Stimulated activated CD4-positive, alpha-beta T cell treated with anti-CD3 and anti-CD28 coated beads, TNF-alpha, amount 100 ng/mL, for 1 hour (primary cell): ENCODE results near the gene CPZ.

ENCODE experiments used
- DNase-seq, 3 donors: peaks; one replicate each; pipeline ENCODE4 v3.0.0-alpha.2; 2020; ENCODE audit warnings: low read depth in 3 of 3, low spot score in 1 of 3

Gene CPZ

DNA sequence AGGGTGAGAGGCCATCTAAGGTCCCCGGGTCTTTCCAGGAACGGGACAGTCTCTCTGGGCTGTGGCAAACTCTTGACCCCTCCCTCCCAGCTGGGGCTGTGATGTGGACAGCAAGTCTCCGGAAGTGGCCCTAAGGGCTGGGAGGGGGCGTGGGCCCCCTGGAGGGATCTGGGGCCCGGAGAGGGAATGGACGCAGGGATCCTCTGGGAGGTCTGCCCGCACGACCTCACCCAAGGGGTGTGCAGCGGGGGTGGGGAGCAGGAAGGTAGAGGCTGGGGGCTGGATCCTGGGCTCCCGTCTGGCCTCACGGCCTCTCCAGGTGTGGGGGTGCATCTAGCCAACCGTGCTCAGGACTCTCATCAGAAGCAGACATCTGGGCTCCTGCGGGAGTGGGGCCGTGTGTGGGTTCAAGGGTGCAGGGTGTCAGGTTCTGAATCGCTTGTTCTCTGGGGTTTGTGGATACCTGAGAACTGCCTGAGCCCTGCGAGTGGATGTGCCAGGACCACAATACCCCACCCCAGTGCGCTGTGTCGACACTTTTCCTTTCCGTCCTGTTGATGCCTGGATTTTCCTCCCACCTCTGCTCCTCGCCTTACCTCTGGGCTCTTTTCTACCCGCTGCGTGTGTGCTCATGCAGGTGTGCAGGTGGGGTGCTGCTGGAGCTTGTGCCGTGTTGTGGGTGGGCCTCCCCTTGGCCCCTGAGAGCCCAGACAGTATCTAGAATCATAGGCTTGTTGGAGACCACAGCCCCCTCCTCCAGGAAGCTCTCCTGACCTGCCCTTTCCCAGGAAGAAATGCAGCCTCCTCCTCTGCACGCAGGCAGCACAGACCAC lies 915 bp downstream of the CPZ start:
- no peak for DNase-seq

GRCh38 chr4:8594097-8595038 lies 1.8 kb downstream of the CPZ start:
- no peak for DNase-seq

GRCh38 chr4:8595237-8596087 lies 2.9 kb downstream of the CPZ start:
- DNase-seq: no peak

- DNase-seq: no peak
These were observed 4.3 kb downstream of the CPZ start for GRCh38 chr4:8596891-8597290.

DNA sequence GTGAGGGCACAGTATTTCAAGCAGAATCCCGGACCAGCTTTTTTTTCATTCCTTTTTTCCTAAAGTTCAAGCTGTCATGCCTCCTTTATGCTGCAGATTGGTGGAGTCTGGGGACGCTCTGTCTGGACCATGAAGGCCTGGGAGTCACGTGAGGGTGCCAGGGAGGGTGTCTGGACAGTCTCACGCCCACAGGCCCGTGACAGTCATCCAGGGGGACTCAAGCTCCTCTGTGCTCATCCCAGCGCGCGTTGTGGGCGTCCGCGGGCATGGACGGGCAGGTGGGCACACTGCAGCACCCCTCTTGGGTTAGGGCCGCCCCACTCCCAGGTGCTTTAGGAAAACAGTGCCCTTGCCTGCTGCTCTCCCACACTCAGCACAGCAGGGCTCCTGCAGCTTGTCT lies 4.8 kb downstream of the CPZ start:
- DNase-seq: no peak

DNA sequence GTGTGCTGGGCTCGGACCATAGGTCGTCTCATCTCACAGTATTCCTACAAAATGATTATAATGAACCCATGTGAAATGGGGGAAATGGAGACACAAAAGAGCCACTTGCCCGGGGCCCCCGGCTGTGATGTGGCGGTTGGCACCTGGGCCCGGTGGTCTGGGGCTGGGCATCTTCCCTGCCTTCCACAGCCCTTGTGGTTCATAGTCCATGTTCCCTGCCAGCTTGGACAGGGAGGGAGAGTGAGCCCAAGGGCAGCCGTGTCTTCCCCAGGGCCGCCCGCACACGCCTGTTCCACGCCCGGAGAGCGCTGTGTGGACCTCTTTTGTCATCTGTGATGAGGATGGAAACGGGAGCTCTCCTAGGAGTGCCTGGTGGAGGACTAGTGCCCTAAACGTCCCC lies 5.2 kb downstream of the CPZ start:
- DNase-seq: no peak

GRCh38 chr4:8598391-8599090 lies 6.0 kb downstream of the CPZ start:
- DNase-seq: no peak

GRCh38 chr4:8599091-8599460 lies 6.5 kb downstream of the CPZ start:
- DNase-seq: no peak

GRCh38 chr4:8599657-8600056 lies 7.1 kb downstream of the CPZ start:
- no peak for DNase-seq

GRCh38 chr4:8600266-8600665 lies 7.7 kb downstream of the CPZ start:
- DNase-seq: no peak

- no peak for DNase-seq
These were observed 8.1 kb downstream of the CPZ start for GRCh38 chr4:8600686-8601085.

- DNase-seq: no peak
These were observed 8.5 kb downstream of the CPZ start for GRCh38 chr4:8601086-8601485.

GRCh38 chr4:8601556-8601955 lies 9.0 kb downstream of the CPZ start:
- DNase-seq: no peak

DNA sequence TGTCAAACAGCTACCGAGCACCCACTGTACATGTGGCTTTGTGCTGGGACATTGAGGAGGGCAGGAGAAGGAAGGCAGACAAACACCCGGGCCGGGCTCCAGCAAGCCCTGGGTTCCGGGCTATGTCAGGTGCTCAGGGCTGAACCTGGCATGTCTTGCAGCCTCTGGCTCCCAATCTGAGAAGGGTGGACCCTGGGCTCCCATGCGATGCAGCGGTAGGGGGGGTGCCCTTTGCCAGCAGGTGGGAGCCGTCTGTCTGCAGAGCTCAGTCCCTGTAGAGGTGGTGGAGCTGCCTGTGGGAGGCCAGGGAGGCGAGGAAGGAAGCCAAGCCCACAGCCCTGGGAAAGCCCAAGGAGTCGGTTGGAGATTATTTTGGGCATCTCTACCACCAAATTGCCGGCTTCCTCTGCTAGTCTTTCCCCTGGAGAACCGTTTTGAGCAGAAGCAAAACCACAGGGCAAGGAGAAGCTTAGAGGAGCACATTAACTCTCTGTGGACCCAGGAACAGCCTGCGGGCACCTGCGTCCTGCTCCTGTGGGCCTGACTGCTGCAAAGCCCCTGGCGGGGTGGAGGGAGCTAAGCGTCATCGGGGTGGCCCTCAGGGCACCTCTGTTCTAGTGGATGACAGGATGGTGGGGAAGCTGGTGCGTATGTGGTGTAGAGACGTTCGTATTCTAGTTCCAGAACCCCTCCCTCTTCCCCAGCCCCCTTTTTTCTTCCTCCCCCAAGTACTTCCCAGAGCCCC lies 10.3 kb downstream of the CPZ start:
- no peak for DNase-seq

GRCh38 chr4:8603931-8604330 lies 11.4 kb downstream of the CPZ start:
- DNase-seq: no peak

- DNase-seq: no peak
These were observed 12.7 kb downstream of the CPZ start for GRCh38 chr4:8605289-8605688.

DNA sequence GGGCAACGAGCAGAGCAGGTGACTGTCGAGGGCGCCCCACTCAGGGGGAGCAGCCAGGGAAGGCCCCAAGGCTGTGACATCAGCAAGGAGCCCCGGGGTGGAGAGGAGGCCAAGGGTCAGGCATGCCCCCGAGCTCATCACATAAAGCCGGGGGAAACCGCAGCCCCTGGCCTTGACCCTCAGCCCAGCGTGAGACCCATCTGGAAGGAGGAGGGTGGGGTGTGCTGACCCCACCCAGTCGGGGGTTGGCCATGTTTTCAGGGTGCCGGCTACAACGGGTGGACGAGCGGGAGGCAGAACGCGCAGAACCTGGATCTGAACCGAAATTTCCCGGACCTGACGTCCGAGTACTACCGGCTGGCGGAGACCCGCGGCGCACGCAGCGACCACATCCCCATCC lies 13.9 kb downstream of the CPZ start:
- DNase-seq: no peak

GRCh38 chr4:8606966-8607365 lies 14.4 kb downstream of the CPZ start:
- DNase-seq: no peak

DNA sequence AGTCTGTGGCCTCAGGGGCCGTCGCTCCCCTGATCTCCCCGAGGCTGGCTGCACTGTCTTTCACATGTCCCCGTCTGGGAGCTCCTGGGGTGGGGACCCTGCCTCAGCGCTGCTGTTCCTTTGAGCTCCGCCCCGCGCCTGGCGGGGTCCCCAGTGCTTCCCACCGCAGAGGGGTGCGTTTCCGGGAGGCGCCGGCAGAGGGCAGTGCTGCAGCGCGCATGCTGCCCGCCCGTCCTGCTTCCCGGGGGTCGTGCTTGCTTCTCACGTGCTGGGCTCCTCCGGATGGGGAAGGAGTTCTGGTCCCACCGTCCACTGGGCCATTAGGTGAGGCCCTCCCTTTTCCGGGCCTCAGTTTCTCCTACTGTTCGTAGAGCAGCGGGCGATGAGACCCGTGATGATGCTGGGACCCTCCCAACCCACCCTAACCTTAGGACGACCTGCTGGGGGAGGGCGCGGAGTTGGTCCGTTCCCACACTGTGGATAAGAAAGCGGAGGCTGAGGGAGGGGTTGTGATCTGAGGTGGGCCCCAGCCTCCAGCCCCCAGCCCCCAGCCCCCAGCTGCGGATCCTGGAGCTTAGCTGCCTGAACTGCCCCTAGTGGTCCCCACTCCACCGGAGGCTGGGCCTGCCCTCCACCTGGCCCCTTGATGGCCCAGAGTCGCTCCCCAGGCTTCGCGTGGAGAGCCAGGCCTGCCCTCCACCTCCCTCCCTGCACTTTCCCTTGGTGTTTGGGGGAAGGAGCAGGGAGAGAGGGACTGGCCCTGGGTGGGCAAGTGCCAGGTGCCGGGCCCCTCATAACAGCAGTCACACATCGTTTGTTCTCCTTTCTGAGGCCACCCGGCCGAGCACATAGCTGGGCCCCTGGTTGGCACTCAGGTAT lies 15.3 kb downstream of the CPZ start:
- DNase-seq: peak in 1 of 3 donors; percentile 18
